Mucosa of descending colon (tissue), 3 donors: Measurements from ENCODE around the gene P2RY10. TPM values are rescaled to one million over a fixed set of nuclear protein-coding genes. Genes with fewer than 3 reads are reported as not detected.
A peak's percentile ranks its signal among the peaks of the same experiment; 100 is the strongest.

ENCODE experiments used
- ATAC-seq: fragments of 200-7000 bp; cut with Tn5 transposase; one replicate; pipeline ENCODE4 v1.9.1; 2020; ENCODE audit warnings: mild to moderate bottlenecking, moderate library complexity
- DNase-seq, 3 donors: peaks; one replicate each; pipeline ENCODE4 v3.0.0-alpha.2; 2020
- H3K36me3 ChIP-seq: fragments of 200-600 bp; one replicate; pipeline ENCODE4 v1.8.0; 2021; ENCODE audit warnings: low read depth, mild to moderate bottlenecking
- H3K4me1 ChIP-seq: fragments of 200-600 bp; one replicate; pipeline ENCODE4 v1.8.0; 2021; ENCODE audit warnings: low read depth, mild to moderate bottlenecking
- H3K4me3 ChIP-seq: fragments of 200-600 bp; one replicate; pipeline ENCODE4 v1.8.0; 2021; ENCODE audit warnings: mild to moderate bottlenecking
- H3K9me3 ChIP-seq: fragments of 200-600 bp; one replicate; pipeline ENCODE4 v1.8.0; 2021; ENCODE audit warnings: mild to moderate bottlenecking
- intact Hi-C, 2 donors: fragments of 100-400 bp; cut with DNase I in 1 of 2; cut with micrococcal nuclease in 1 of 2; formaldehyde crosslinking; loops; one replicate each; pipeline versions ENCODE4 v1.11.0 to v1.11.1; 2022; cut with DNase I, micrococcal nuclease
- long read RNA-seq, 2 donors: library from polyadenylated mRNA; unstranded; transcript quantifications; one replicate each; pipeline ENCODE4 v2.0.0, GENCODE V29; 2019 to 2021
- total RNA-seq, 3 donors: library from RNA; stranded (reverse); fragmentation: NEBNext Ultra II Directional in 2 of 3; extraction: Animal tissue kit (Norgen Biotek cat#: 25700) in 2 of 3; gene quantifications; one replicate each; pipeline versions ENCODE4 v1.2.1 to v1.2.4, GENCODE V29; 2021 to 2023
- TF ChIP-seq, protein P1 (sequence below): fragments of 200-600 bp; IDR thresholded peaks from one replicate; pipeline ENCODE4 v1.8.0; 2022; ENCODE audit warnings: antibody characterized with exemption, mild to moderate bottlenecking
- donor health status: DM: no; HTN: no; CAD: no; lungs with moderate emphysema.
- donor health status: DM: no; HTN: no; CAD: no.
- donor health status: DM: no; HTN: yes; CAD: no.

Gene P2RY10, protein sequence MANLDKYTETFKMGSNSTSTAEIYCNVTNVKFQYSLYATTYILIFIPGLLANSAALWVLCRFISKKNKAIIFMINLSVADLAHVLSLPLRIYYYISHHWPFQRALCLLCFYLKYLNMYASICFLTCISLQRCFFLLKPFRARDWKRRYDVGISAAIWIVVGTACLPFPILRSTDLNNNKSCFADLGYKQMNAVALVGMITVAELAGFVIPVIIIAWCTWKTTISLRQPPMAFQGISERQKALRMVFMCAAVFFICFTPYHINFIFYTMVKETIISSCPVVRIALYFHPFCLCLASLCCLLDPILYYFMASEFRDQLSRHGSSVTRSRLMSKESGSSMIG
- 1 to 10 TPM in 2 of 3 donors, under 1 TPM in 1; 0.82 to 2.5 (median 2.3) TPM for total RNA-seq
- long read RNA-seq, donor 1: 0 reads
- long read RNA-seq, donor 2, partial matches to known transcripts: 0 of 1 reads
- long read RNA-seq, donor 2, other reads (novel, unspliced or antisense): 1 of 1 reads

DNA sequence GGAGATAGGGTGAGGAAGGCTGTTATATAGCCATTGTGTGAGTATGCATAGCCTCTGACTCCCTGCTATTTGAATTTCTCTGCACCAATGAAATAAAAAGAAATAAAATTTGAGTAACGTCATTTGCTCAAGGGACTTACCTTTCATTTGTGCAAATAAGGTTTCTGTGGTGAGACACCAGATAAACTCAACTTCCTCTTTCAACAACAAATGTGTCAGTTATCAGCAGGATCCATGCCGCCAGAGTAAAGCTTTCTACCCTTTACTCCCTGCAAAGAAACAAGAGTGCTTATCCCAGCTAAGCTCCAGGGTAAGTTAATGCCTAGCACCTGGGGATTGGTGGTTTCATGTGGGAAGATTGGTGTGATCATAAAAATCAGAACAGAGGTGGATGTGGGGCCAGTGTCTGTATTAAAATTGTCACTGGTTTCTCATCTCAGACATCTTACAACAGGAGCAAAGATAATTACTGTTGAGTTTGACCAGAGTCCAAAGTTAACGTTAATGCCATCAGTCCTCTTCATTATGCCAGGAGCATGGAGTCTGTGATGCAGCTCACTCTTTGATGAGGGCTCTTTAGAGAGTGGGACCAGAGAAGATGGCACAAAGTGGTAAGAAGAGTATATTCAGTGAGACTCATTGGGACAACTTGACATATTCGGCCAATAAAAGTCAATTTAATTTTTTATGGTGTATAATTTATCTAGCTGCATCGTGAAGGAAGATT, at the start of gene P2RY10:
TSS of gene P2RY10 (plus strand) at position 206 of the 727 bp plus-strand sequence. CDS start 15,130 bp downstream, outside the sequence.
- ATAC-seq (peak; percentile 77), DNase-seq (peak in 1 of 3 donors; percentile 35)
- H3K4me3 ChIP-seq: no peak within 1 kb of the TSS
- no peaks in the 10 kb centered on the region for H3K4me1 ChIP-seq
- no peaks in the 10 kb centered on the region for H3K36me3 ChIP-seq
- TF ChIP-seq, protein P1, sequence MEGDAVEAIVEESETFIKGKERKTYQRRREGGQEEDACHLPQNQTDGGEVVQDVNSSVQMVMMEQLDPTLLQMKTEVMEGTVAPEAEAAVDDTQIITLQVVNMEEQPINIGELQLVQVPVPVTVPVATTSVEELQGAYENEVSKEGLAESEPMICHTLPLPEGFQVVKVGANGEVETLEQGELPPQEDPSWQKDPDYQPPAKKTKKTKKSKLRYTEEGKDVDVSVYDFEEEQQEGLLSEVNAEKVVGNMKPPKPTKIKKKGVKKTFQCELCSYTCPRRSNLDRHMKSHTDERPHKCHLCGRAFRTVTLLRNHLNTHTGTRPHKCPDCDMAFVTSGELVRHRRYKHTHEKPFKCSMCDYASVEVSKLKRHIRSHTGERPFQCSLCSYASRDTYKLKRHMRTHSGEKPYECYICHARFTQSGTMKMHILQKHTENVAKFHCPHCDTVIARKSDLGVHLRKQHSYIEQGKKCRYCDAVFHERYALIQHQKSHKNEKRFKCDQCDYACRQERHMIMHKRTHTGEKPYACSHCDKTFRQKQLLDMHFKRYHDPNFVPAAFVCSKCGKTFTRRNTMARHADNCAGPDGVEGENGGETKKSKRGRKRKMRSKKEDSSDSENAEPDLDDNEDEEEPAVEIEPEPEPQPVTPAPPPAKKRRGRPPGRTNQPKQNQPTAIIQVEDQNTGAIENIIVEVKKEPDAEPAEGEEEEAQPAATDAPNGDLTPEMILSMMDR: no peak
- intact Hi-C loops: no loop called here
- no peaks in the 10 kb centered on the region for H3K9me3 ChIP-seq

DNA sequence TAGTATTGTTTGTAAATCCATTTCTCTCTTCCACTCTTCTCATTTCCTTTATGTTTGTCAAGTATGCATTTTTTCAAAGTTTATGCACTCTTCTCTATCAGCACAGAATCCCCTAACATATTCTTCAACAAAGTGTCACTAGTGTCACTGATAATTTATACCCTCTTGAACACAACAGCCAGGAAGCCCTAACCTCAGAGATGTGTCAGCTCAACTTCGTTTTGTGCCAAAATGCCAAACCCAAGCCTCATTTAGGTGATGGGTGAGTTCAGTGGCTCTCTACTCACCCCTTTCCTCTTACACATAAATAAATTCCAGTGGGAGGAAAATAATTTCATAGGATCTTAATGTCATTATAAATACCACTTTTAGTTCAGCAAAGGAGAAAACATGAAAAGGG, 22.4 kb upstream of the P2RY10 start:
- intact Hi-C loops: no loop called here
- no peak overlapping the region for H3K4me3 ChIP-seq

DNA sequence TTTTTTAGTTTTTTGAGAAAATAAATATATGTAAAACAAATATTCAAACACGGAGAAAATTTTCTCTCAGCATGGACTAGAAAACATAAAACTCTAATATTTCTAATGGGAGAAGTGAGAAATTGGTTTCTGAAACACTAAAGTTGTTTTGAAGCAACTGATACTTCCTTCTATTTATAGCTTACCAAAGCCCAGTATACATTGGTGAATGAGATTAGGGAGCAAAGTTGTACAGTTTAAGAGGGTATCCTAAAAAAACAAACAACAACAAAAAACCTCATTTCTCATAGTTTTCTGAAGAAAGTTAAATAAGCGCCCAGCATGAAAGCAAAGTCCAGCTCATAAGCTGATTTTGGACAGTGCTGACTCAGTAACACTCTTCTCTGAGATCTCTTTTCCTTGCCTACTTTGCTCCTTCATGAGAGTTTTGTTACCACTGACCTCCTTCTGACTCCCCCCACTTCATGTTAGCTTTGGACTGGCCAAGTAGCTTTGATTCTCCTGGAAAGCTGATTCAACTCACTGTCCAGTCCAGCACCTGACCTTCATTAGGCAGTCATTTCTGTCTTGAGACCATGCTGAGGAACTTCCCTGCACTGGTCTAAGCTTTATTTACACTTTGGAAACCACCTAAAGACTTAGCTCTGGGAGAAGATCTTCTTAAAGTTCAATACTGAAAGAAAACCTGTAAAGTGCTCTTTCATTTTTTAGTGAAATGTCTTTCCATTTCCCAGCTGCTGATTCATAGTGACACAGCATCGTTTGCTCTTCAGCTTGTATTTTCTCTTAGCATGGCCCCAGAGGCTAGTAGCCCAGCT, 21.8 kb upstream of the P2RY10 start:
- no peak overlapping the region for H3K4me3 ChIP-seq
- no peaks in the 10 kb centered on the region for H3K9me3 ChIP-seq
- ATAC-seq (no peak), DNase-seq (no peak)
- intact Hi-C loops: no loop called here
- no peaks in the 10 kb centered on the region for H3K4me1 ChIP-seq
- TF ChIP-seq, protein P1: no peak
- H3K36me3 ChIP-seq: no peaks in the 10 kb centered on the region

More for the DNA sequence above, 22.4 kb upstream of the P2RY10 start:
- Histone ChIP-seq H3K36me3 (no peaks in the 10 kb centered on the region), H3K4me1 (no peaks in the 10 kb centered on the region), H3K9me3 (no peaks in the 10 kb centered on the region)
- DNase-seq: no peak
- TF ChIP-seq, protein P1: no peak
- ATAC-seq: no peak

DNA sequence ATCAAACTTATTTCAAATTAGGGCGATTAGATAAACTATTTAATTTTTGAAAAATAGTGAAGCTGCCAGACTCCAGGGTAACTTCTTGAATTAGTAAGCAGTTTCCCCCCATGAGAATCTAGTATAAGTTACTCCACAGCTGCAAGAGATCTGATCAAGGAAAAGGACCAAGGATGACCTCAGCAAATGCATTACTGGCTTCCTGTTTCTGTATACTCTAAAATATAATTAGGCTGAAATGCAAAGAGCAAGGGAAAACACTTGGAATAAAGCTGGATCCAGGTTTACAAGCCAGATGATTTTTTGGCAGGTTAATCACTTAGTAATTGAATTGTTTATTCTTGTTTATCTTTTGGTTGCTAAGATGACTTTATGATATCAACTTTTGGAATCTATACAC, 13.4 kb upstream of the P2RY10 start:
- Histone ChIP-seq H3K36me3 (no peaks in the 10 kb centered on the region), H3K9me3 (no peaks in the 10 kb centered on the region), H3K4me1 (no peaks in the 10 kb centered on the region), H3K4me3 (no peak overlapping the region)
- DNase-seq (no peak), ATAC-seq (no peak)
- TF ChIP-seq, protein P1: no peak
- intact Hi-C loops: no loop called here

DNA sequence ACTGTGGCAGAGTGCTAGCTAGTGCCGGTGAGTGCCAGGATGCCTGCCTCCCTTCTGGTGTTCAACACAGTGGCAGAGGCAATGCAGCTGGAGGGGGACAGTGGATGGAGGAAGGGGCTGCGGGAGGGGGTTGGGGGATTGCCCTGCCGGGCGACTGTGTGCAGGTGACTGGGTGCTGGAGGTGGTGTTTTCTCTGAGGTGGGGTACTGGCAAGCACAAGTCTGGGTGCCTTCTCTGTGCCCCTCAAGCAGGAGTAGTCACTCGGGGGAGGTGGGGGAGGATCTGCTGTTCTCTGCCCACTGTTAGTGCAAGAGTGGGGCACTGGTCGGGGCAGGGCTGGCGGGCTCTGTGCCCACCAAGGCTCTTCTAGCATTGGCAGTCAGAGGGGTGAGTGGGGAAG, 10.3 kb upstream of the P2RY10 start:
- Histone ChIP-seq H3K36me3 (no peaks in the 10 kb centered on the region), H3K4me1 (no peaks in the 10 kb centered on the region), H3K9me3 (no peaks in the 10 kb centered on the region), H3K4me3 (no peak overlapping the region)
- intact Hi-C loops: no loop called here
- no peak for DNase-seq
- no peak for ATAC-seq
- TF ChIP-seq, protein P1: no peak
